Natural killer cell (primary cell): ENCODE data around the gene AMPD3. TPM values are rescaled to one million over a fixed set of nuclear protein-coding genes. Genes with fewer than 3 reads are reported as not detected.

Experiments
- ATAC-seq, 3 donors: fragments of 150-1000 bp in 2 of 3; fragments of 200-7000 bp in 1 of 3; cut with Tn5 transposase; 1 replicate in 1 of 3; 2 replicates in 2 of 3; pipeline ENCODE4 v1.10.0; 2021; ENCODE audit warnings: mild to moderate bottlenecking in 2 of 3, moderate library complexity in 2 of 3
- DNase-seq, 2 donors: peaks; one replicate each; pipeline versions ENCODE4 v3.0.0 to v3.0.0-alpha.2; 2013 to 2021; ENCODE audit warnings: mixed read lengths in 1 of 2
- H3K27ac ChIP-seq: one replicate; pipeline ENCODE4 v1.5.1; 2013; ENCODE audit warnings: mild to moderate bottlenecking, low read length
- H3K27me3 ChIP-seq: one replicate; pipeline ENCODE4 v1.6.1; 2013; ENCODE audit warnings: low read length; ENCODE audit not compliant: control insufficient read depth, insufficient read depth
- H3K36me3 ChIP-seq: one replicate; pipeline ENCODE4 v1.6.1; 2013; ENCODE audit warnings: low read length; ENCODE audit not compliant: control insufficient read depth, insufficient read depth
- H3K4me1 ChIP-seq: one replicate; pipeline ENCODE4 v1.6.1; 2013; ENCODE audit warnings: low read length; ENCODE audit not compliant: control insufficient read depth, insufficient read depth
- H3K4me3 ChIP-seq: one replicate; pipeline ENCODE4 v1.5.1; 2013; ENCODE audit warnings: low read length
- H3K9me3 ChIP-seq: one replicate; pipeline ENCODE4 v1.6.1; 2013; ENCODE audit warnings: low read length; ENCODE audit not compliant: control insufficient read depth, insufficient read depth
- H3K27ac Mint-ChIP-seq, 2 donors: one replicate each; pipeline ENCODE4 v1.8.0; 2022; ENCODE audit warnings: mild to moderate bottlenecking in 2 of 2, mixed read lengths in 2 of 2, moderate library complexity in 1 of 2
- H3K27me3 Mint-ChIP-seq, 2 donors: one replicate each; pipeline ENCODE4 v1.8.0; 2022; ENCODE audit warnings: low read depth in 2 of 2, mixed read lengths in 2 of 2
- H3K36me3 Mint-ChIP-seq: one replicate; pipeline ENCODE4 v1.8.0; 2022; ENCODE audit warnings: mixed read lengths
- H3K4me1 Mint-ChIP-seq, 2 donors: one replicate each; pipeline ENCODE4 v1.8.0; 2022; ENCODE audit warnings: mixed read lengths in 2 of 2
- H3K4me3 Mint-ChIP-seq: one replicate; pipeline ENCODE4 v1.8.0; 2022; ENCODE audit warnings: mild to moderate bottlenecking, moderate library complexity, mixed read lengths
- H3K9me3 Mint-ChIP-seq, 2 donors: one replicate each; pipeline ENCODE4 v1.8.0; 2022; ENCODE audit warnings: mixed read lengths in 2 of 2
- CTCF ChIP-seq: fragments of 200-600 bp; IDR thresholded peaks from one replicate; pipeline ENCODE4 v1.8.0; 2022; ENCODE audit warnings: antibody characterized with exemption
- WGBS: methylation state at CpG from one replicate; pipeline ENCODE4 v1.1.7; 2013; ENCODE audit warnings: missing lambda C conversion rate; ENCODE audit not compliant: insufficient coverage; 5-methylcytosine and 5-hydroxymethylcytosine counted together
- intact Hi-C: fragments of 100-400 bp; cut with micrococcal nuclease; formaldehyde crosslinking; loops from one replicate; pipeline ENCODE4 v1.14.2; 2022
- total RNA-seq, 4 donors: library from RNA; stranded (reverse); fragments of 120-200 nt in 1 of 4; gene quantifications; one replicate each; pipeline versions ENCODE4 v1.2.3 to v1.2.4, GENCODE V29; 2013 to 2022

AMPD3 gene
- total RNA-seq, 3 donors from 2014 or later (not counting 1 experiment from before 2014, with no cell fraction given) = 5.5 to 9.2 (median 6.8) TPM

DNA sequence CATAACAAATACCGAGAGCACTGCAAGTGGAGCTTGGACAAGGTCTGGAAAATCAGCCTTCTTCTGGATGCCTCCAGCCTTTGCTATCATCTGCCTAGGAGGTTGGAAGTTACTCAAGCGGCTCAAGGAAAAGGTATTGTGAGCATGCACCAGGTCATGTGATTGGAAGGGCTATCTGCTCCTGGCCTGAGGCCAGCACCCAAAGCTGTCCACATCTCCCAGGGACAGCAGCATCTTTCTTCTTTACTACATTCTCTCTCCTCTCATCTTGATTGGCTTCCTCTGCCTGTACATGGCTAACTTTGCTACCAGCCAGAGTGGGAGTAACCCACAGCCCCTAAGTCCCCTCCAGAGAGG lies 44.2 kb upstream of the AMPD3 start:
- H3K27ac Mint-ChIP-seq = no peak overlapping the region
- H3K9me3 ChIP-seq = no peaks in the 10 kb centered on the region
- H3K4me1 Mint-ChIP-seq = peaks cover 71 to 81% of the 10 kb centered on the region in 2 donors
- intact Hi-C loops = loop anchor here (5.0 kb wide), 2 partner anchors 46 to 131 kb away; partner anchors contain the start of genes AMPD3 and RNF141
- peaks cover 0 to 3% of the 10 kb centered on the region in 2 donors for H3K27me3 Mint-ChIP-seq
- H3K4me1 ChIP-seq = peaks cover 46% of the 10 kb centered on the region
- H3K36me3 ChIP-seq = no peaks in the 10 kb centered on the region
- H3K4me3 ChIP-seq = no peak overlapping the region
- H3K36me3 Mint-ChIP-seq = no peaks in the 10 kb centered on the region
- H3K4me3 Mint-ChIP-seq = no peak overlapping the region
- no peak overlapping the region for H3K27ac ChIP-seq
- H3K9me3 Mint-ChIP-seq = no peaks in the 10 kb centered on the region
- H3K27me3 ChIP-seq = no peaks in the 10 kb centered on the region
- DNase-seq (no peak), ATAC-seq (no peak)
- WGBS = 96% methylated on average over 2 of the region's 2 CpGs
- TF ChIP-seq CTCF = no peak

DNA sequence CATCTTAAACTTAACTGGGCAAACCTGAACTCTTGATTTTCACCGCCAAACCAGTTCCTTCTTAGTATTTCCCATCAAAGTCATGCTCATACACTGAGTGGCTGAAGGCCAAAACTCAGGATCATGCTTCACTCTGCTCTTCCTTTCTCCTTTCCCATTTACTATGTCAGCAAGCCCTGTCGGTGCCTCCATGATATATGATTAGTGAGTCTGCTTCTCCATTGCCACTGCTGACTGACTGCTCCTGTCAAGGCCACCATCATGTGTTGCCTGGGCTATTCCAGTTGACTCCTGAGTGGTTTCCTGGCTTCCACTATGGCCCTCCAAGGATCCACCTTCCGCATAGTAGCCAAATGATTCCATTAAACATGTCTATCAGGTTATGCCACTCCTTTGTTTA lies 42.8 kb upstream of the AMPD3 start:
- Mint-ChIP-seq H3K9me3 (no peaks in the 10 kb centered on the region), H3K4me1 (peaks cover 67 to 74% of the 10 kb centered on the region in 2 donors), H3K27ac (no peak overlapping the region), H3K36me3 (no peaks in the 10 kb centered on the region), H3K27me3 (peaks cover 3 to 6% of the 10 kb centered on the region in 2 donors), H3K4me3 (no peak overlapping the region)
- H3K4me3 ChIP-seq = no peak overlapping the region
- no peak overlapping the region for H3K27ac ChIP-seq
- peaks cover 44% of the 10 kb centered on the region for H3K4me1 ChIP-seq
- TF ChIP-seq CTCF = no peak
- H3K27me3 ChIP-seq = no peaks in the 10 kb centered on the region
- intact Hi-C loops = loop anchor here (2.0 to 5.0 kb wide), 3 partner anchors 45 to 323 kb away; partner anchors contain the start of genes AMPD3 and RNF141
- DNase-seq = no peak
- no peaks in the 10 kb centered on the region for H3K9me3 ChIP-seq
- WGBS = 91% methylated on average over 3 of the region's 3 CpGs
- no peak for ATAC-seq
- no peaks in the 10 kb centered on the region for H3K36me3 ChIP-seq

DNA sequence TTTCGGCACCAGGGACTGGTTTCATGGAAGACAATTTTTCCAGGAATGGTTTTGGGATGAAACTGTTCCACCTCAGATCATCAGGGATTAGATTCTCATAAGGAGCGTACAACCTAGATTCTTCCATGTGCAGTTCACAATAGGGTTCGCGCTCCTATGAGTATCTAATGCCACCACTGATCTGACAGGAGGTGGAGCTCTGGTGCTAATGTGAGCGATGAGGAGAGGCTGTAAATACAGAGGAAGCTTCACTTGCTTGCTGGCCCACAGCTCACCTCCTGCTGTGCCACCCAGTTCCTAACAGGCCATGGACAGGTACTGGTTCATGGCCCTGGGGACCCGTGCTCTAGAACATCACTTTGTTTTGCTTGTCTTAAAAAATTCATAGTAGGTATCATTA lies 41.8 kb upstream of the AMPD3 start:
- TF ChIP-seq CTCF = peak; percentile 40
- H3K4me3 Mint-ChIP-seq = peak overlapping the region; percentile 83
- H3K9me3 Mint-ChIP-seq = no peaks in the 10 kb centered on the region
- no peaks in the 10 kb centered on the region for H3K9me3 ChIP-seq
- peak in 1 of 2 donors; percentile 80 for DNase-seq
- ATAC-seq = peak; percentile 70 to 81 (median 80)
- peaks cover 60 to 66% of the 10 kb centered on the region in 2 donors for H3K4me1 Mint-ChIP-seq
- intact Hi-C loops = loop anchor here (1.0 to 5.0 kb wide), 4 partner anchors 44 to 322 kb away; partner anchors contain the start of genes AMPD3 and RNF141
- no peaks in the 10 kb centered on the region for H3K27me3 ChIP-seq
- no peak overlapping the region for H3K4me3 ChIP-seq
- H3K4me1 ChIP-seq = peaks cover 44% of the 10 kb centered on the region
- no peak overlapping the region for H3K27ac ChIP-seq
- peak overlapping the region in 1 of 2 donors; percentile 47 for H3K27ac Mint-ChIP-seq
- H3K36me3 ChIP-seq = no peaks in the 10 kb centered on the region
- peaks cover 3 to 13% of the 10 kb centered on the region in 2 donors for H3K27me3 Mint-ChIP-seq
- WGBS = 25% methylated on average over 6 of the region's 6 CpGs
- H3K36me3 Mint-ChIP-seq = no peaks in the 10 kb centered on the region

DNA sequence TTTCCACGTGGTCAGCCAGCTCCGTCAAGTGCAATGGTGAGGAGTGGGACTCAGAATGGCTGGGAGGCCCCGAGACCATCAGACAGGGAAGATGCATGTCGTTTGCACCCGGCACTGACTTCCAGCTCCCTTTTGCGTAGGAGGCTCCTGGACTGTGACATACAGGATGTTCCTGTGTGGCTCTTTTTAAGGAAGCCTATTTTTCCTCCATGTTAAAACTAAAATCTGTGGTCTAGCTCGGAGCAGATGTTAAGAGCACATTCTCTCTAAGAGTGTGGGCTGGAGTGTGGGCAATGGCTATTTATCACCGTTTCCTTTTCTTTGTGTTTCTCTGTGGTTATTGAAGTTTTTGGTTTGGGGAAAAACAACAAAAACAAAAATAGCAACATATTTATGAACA lies 40.9 kb upstream of the AMPD3 start:
- H3K27me3 ChIP-seq = no peaks in the 10 kb centered on the region
- peaks cover 37% of the 10 kb centered on the region for H3K4me1 ChIP-seq
- no peaks in the 10 kb centered on the region for H3K9me3 Mint-ChIP-seq
- no peaks in the 10 kb centered on the region for H3K36me3 ChIP-seq
- no peak overlapping the region for H3K27ac ChIP-seq
- no peaks in the 10 kb centered on the region for H3K9me3 ChIP-seq
- TF ChIP-seq CTCF = no peak
- peak overlapping the region; percentile 83 for H3K4me3 Mint-ChIP-seq
- 32% methylated on average over 8 of the region's 8 CpGs for WGBS
- H3K27ac Mint-ChIP-seq = peak overlapping the region; percentile 47 to 53
- intact Hi-C loops = loop anchor here (5.0 kb wide), 2 partner anchors 43 to 128 kb away; partner anchors contain the start of genes AMPD3 and RNF141
- peaks cover 51 to 59% of the 10 kb centered on the region in 2 donors for H3K4me1 Mint-ChIP-seq
- ATAC-seq (peak in 1 of 3 donors; percentile 24), DNase-seq (no peak)
- no peak overlapping the region for H3K4me3 ChIP-seq
- H3K36me3 Mint-ChIP-seq = no peaks in the 10 kb centered on the region
- H3K27me3 Mint-ChIP-seq = peaks cover 3 to 21% of the 10 kb centered on the region in 2 donors
